MV-4-11 (cell line): ENCODE measurements around the gene TTC33.
"Not testable (repeated sequence)": the region's sequence is repeated elsewhere in the genome, so short reads cannot be mapped to it uniquely, and the experiment has no call there.

Experiments
- DNase-seq: peaks from one replicate; lab custom pipeline; 2025; lab: John Stamatoyannopoulos, UW

Gene TTC33

GRCh38 chr5:40571729-40572128 is 184.0 kb downstream of the TTC33 start:
- peak; percentile 48 for DNase-seq

GRCh38 chr5:40570408-40571129 is 185.2 kb downstream of the TTC33 start:
- no peak for DNase-seq

- DNase-seq, result peak; percentile 49
Observed at GRCh38 chr5:40569546-40570270, 186.1 kb downstream of the TTC33 start.

- no peak for DNase-seq
Observed at GRCh38 chr5:40568548-40568947, 187.2 kb downstream of the TTC33 start.

GRCh38 chr5:40563173-40563572 is 192.6 kb downstream of the TTC33 start:
- DNase-seq, result not testable (repeated sequence)

- DNase-seq, result no peak
Observed at GRCh38 chr5:40560474-40561110, 195.2 kb downstream of the TTC33 start.

GRCh38 chr5:40559306-40559705 is 196.5 kb downstream of the TTC33 start:
- DNase-seq, result no peak

GRCh38 chr5:40557501-40557900 is 198.3 kb downstream of the TTC33 start:
- no peak for DNase-seq

- DNase-seq, result no peak
Observed at GRCh38 chr5:40556811-40557210, 198.9 kb downstream of the TTC33 start.

GRCh38 chr5:40555886-40556285 is 199.9 kb downstream of the TTC33 start:
- no peak for DNase-seq

GRCh38 chr5:40554813-40555212 is 200.9 kb downstream of the TTC33 start:
- DNase-seq, result no peak

GRCh38 chr5:40554054-40554453 is 201.7 kb downstream of the TTC33 start:
- no peak for DNase-seq

- DNase-seq, result no peak
Observed at GRCh38 chr5:40552981-40553380, 202.8 kb downstream of the TTC33 start.

GRCh38 chr5:40551496-40552491 is 204.0 kb downstream of the TTC33 start:
- peak; percentile 18 for DNase-seq

GRCh38 chr5:40550481-40550880 is 205.3 kb downstream of the TTC33 start:
- no peak for DNase-seq

GRCh38 chr5:40549616-40550015 is 206.1 kb downstream of the TTC33 start:
- DNase-seq, result peak; percentile 9

- no peak for DNase-seq
Observed at GRCh38 chr5:40547994-40548575, 207.7 kb downstream of the TTC33 start.

GRCh38 chr5:40547557-40547956 is 208.2 kb downstream of the TTC33 start:
- no peak for DNase-seq

- DNase-seq, result no peak
Observed at GRCh38 chr5:40540301-40540700, 215.5 kb downstream of the TTC33 start.

GRCh38 chr5:40524677-40525076 is 231.1 kb downstream of the TTC33 start:
- no peak for DNase-seq

- no peak for DNase-seq
Observed at GRCh38 chr5:40521925-40522324, 233.8 kb downstream of the TTC33 start.
